Fibroblast of villous mesenchyme (primary cell): ENCODE data around the gene CYP3A4. TPM values are rescaled to one million over a fixed set of nuclear protein-coding genes. Genes with fewer than 3 reads are reported as not detected.
"Not testable (repeated sequence)": the region's sequence is repeated elsewhere in the genome, so short reads cannot be mapped to it uniquely, and the experiment has no call there.

Experiments used
- DNase-seq: peaks from one replicate; pipeline ENCODE4 v3.0.0-alpha.2; 2010; ENCODE audit warnings: low read depth
- H3K4me3 ChIP-seq: 2 replicates; pipeline ENCODE4 v1.5.1; 2011; ENCODE audit warnings: low read depth, mild to moderate bottlenecking, low read length
- total RNA-seq: library from RNA; depleted of rRNA; stranded (reverse); fragments of >200 nt; gene quantifications from 2 replicates; pipeline ENCODE4 v1.2.3, GENCODE V29; 2012
- TF ChIP-seq, protein P1 (sequence below): IDR thresholded peaks from 2 replicates; pipeline ENCODE4 v1.5.1; 2012; ENCODE audit warnings: low read depth, mild to moderate bottlenecking, low read length; ENCODE audit not compliant: insufficient read depth

Gene CYP3A4
- total RNA-seq, 1 donor: not detected

- no peak for DNase-seq
- TF ChIP-seq, protein P1, sequence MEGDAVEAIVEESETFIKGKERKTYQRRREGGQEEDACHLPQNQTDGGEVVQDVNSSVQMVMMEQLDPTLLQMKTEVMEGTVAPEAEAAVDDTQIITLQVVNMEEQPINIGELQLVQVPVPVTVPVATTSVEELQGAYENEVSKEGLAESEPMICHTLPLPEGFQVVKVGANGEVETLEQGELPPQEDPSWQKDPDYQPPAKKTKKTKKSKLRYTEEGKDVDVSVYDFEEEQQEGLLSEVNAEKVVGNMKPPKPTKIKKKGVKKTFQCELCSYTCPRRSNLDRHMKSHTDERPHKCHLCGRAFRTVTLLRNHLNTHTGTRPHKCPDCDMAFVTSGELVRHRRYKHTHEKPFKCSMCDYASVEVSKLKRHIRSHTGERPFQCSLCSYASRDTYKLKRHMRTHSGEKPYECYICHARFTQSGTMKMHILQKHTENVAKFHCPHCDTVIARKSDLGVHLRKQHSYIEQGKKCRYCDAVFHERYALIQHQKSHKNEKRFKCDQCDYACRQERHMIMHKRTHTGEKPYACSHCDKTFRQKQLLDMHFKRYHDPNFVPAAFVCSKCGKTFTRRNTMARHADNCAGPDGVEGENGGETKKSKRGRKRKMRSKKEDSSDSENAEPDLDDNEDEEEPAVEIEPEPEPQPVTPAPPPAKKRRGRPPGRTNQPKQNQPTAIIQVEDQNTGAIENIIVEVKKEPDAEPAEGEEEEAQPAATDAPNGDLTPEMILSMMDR: no peak
- no peak overlapping the region for H3K4me3 ChIP-seq
Measured at GRCh38 chr7:99755085-99755484, 28.9 kb downstream of the CYP3A4 start.

- TF ChIP-seq, protein P1: no peak
- peak; percentile 33 for DNase-seq
- no peak overlapping the region for H3K4me3 ChIP-seq
Measured at GRCh38 chr7:99752356-99752755, 31.6 kb downstream of the CYP3A4 start.

DNA sequence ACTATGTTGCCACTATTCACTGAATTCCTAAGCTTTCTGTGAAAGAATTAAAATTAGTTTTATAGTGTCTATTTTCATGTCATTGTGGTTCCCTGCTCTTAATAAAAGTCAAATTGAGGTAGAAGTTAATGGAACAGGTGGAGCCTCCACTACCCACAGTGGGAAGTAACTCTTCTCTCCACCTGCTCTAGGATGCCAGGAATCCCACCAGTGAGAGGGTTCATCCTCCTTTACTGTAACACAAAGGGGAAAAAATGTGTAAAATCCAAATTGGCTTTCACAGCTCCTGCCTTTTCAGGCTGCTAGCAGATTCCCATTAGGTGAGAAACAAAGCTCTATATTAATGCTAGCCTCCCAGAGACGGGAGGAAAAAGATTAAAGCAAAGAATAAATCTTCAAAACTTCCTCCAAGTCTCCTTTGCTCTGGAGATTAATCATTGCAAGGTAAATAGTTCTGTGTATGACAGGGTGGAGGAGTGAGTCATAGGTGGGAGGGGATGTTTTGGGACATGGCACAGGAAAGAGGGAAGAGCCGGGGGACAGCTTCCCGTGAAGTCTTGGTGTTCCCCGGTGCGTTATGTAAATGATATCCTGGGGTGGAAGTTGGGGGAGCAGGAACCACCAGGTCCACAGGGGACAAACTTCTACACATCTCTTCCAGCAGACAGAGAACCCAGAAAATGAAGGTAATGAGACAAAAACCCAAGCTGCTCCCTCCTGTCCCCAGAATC is 32.5 kb downstream of the CYP3A4 start:
- H3K4me3 ChIP-seq: not testable (repeated sequence)
- peak; percentile 21 for DNase-seq

DNA sequence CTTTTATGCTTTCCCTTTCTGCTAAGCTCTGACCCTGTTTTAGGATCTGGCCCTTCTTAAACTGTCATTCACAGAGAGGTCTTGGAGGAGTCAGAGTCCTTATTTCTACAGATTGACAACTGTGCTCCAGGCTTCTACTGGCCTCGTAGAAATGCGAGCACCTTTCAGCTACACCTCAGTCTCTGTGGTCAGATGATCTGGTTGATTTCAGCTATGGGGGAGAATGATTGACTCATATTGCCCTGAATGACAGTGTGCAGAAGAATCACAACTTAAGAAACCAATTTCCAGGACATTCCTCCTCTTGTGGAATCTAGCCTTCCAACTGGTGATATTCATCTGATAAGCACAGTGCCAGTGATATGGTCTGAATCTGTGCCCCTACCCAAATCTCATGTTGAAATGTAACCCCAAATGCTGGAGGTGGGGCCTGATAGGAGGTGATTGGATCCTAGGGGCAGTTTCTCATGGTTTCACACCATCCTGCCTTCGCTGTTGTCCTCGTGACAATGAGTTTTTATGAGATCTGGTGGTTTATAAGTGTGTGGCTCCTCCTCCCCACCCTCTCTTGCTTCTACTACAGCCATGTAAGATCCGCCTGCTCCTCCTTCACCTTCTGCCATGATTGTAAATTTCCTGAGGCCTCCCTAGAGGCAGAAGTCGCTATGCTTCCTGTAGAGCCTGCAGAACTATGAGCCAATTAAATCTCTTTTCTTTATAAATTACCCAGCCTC is 35.0 kb downstream of the CYP3A4 start:
- TF ChIP-seq, protein P1: no peak
- no peak overlapping the region for H3K4me3 ChIP-seq
- no peak for DNase-seq

DNA sequence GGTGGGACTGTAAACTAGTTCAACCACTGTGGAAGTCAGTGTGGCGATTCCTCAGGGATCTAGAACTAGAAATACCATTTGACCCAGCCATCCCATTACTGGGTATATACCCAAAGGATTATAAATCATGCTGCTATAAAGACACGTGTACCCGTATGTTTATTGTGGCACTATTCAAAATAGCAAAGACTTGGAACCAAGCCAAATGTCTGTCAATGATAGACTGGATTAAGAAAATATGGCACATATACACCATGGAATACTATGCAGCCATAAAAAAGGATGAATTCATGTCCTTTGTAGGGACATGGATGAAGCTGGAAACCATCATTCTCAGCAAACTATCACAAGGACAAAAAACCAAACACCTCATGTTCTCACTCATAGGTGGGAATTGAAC is 37.1 kb downstream of the CYP3A4 start:
- DNase-seq, H3K4me3 ChIP-seq: not testable (repeated sequence)

- H3K4me3 ChIP-seq, DNase-seq: not testable (repeated sequence)
Measured at GRCh38 chr7:99745395-99745794, 38.6 kb downstream of the CYP3A4 start.

DNA sequence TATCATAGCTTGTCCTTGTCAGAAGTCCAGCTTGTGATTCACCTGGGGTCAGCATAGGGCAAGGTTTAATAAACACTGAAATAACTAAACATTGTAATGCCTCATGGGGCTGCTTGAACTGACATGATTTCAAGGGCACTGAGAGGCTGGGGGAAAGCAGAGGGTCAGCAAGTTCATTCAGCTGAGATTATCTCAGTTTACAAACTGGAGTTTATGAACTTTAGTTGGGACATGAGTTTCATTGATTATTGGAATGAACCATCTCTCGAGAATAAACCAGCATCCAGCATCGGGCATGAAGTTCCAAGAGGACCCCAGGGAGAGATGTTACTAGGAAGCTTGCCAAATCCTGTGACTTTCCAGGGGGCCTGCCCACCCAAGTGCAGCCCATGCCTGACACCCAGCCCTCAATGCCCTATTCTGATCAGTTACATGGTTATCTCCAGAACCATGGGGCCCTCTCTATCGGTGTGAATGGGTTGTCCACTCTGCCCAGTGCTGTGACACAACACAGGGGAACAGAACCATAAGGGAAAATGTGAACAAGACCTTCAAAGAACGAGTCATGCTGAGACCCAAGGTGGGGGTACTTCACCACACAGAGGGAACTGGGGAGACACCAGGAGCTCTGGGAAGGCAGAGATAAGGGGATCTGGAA is 41.1 kb downstream of the CYP3A4 start:
- TF ChIP-seq, protein P1: no peak
- no peak for DNase-seq
- no peak overlapping the region for H3K4me3 ChIP-seq

- no peak for DNase-seq
- no peak overlapping the region for H3K4me3 ChIP-seq
- TF ChIP-seq, protein P1: no peak
Measured at GRCh38 chr7:99741441-99741795, 42.6 kb downstream of the CYP3A4 start.
